Stomach (tissue), 9 donors: Measurements from ENCODE around the gene SEPTIN10. TPM values are rescaled to one million over a fixed set of nuclear protein-coding genes. Genes with fewer than 3 reads are reported as not detected.
"Not testable (repeated sequence)": the region's sequence is repeated elsewhere in the genome, so short reads cannot be mapped to it uniquely, and the experiment has no call there.

Experiments
- DNase-seq, 2 donors: peaks; one replicate each; pipeline versions ENCODE4 v3.0.0 to v3.0.0-alpha.2; 2013 to 2019
- H3K27ac ChIP-seq, 5 donors: fragments of 200-600 bp in 4 of 5; sonication (generic) in 4 of 5; one replicate each; pipeline ENCODE4 v1.5.1; 2013 to 2019; ENCODE audit warnings: mild to moderate bottlenecking in 1 of 5, moderate library complexity in 1 of 5
- H3K27me3 ChIP-seq, 3 donors: fragments of 200-600 bp; sonication (generic); one replicate each; pipeline ENCODE4 v1.5.1; 2017 to 2019; ENCODE audit warnings: mixed run types in 1 of 3
- H3K36me3 ChIP-seq, 4 donors: fragments of 200-600 bp; sonication (generic); 1 replicate in 3 of 4; 2 replicates in 1 of 4; pipeline ENCODE4 v1.5.1; 2016 to 2019
- H3K4me1 ChIP-seq, 4 donors: fragments of 200-600 bp; sonication (generic); one replicate each; pipeline ENCODE4 v1.5.1; 2016 to 2019
- H3K4me3 ChIP-seq, 4 donors: fragments of 200-600 bp; sonication (generic) in 3 of 4; one replicate each; pipeline ENCODE4 v1.5.1; 2016 to 2019; ENCODE audit warnings: mild to moderate bottlenecking in 1 of 4
- H3K9me3 ChIP-seq, 4 donors: fragments of 200-600 bp; sonication (generic); one replicate each; pipeline ENCODE4 v1.5.1; 2016 to 2019
- EP300 ChIP-seq: sonication (generic); formaldehyde crosslinking; IDR thresholded peaks from one replicate; pipeline ENCODE4 v1.6.1; 2017; ENCODE audit warnings: antibody characterized with exemption
- POLR2A ChIP-seq, 4 donors: fragments of 450-650 bp; IDR thresholded peaks; one replicate each; pipeline ENCODE4 v1.6.1; 2016; ENCODE audit warnings: antibody characterized with exemption in 4 of 4, control low read depth in 2 of 4, mild to moderate bottlenecking in 1 of 4, moderate library complexity in 1 of 4
- POLR2AphosphoS5 ChIP-seq, 3 donors: sonication (generic); formaldehyde crosslinking; IDR thresholded peaks; one replicate each; pipeline ENCODE4 v1.6.1; 2016; ENCODE audit warnings: antibody characterized with exemption in 3 of 3
- WGBS, 5 donors: extraction: QIAGEN DNeasy Blood & Tissue Kit in 3 of 5; methylation state at CpG; one replicate each; pipeline versions ENCODE4 v1.1.5 to v1.1.7; 2013 to 2018; 5-methylcytosine and 5-hydroxymethylcytosine counted together
- intact Hi-C: fragments of 100-400 bp; cut with DNase I; formaldehyde crosslinking; loops from one replicate; pipeline ENCODE4 v1.15.1; 2023; ENCODE audit warnings: low total_unique reads
- polyA plus RNA-seq, 3 donors: library from polyadenylated mRNA; stranded (reverse); fragments of 200-250 nt; gene quantifications; one replicate each; pipeline ENCODE4 v1.2.3, GENCODE V29; 2013
- total RNA-seq, 5 donors: library from RNA; depleted of rRNA; stranded (reverse); fragments of >200 nt; gene quantifications; one replicate each; pipeline versions ENCODE4 v1.1.0 to v1.2.3, GENCODE V29; 2014 to 2016
- TF ChIP-seq, protein P1 (sequence below), 7 experiments: fragments of 450-650 bp in 4 of 7; fragments of 200-600 bp in 3 of 7; sonication (generic) in 3 of 7; IDR thresholded peaks; one replicate each; pipeline ENCODE4 v1.5.1; 2016 to 2019; ENCODE audit warnings: antibody characterized with exemption in 7 of 7, control low read depth in 2 of 7, mild to moderate bottlenecking in 1 of 7
- donor health status: healthy with polysubstance abuse.
- donor health status: Bipolar disorder and iron deficiency.
- donor health status: healthy.

Gene SEPTIN10
- total and polyA plus RNA-seq, 8 donors: 24.9 to 101 (median 45.9) TPM

DNA sequence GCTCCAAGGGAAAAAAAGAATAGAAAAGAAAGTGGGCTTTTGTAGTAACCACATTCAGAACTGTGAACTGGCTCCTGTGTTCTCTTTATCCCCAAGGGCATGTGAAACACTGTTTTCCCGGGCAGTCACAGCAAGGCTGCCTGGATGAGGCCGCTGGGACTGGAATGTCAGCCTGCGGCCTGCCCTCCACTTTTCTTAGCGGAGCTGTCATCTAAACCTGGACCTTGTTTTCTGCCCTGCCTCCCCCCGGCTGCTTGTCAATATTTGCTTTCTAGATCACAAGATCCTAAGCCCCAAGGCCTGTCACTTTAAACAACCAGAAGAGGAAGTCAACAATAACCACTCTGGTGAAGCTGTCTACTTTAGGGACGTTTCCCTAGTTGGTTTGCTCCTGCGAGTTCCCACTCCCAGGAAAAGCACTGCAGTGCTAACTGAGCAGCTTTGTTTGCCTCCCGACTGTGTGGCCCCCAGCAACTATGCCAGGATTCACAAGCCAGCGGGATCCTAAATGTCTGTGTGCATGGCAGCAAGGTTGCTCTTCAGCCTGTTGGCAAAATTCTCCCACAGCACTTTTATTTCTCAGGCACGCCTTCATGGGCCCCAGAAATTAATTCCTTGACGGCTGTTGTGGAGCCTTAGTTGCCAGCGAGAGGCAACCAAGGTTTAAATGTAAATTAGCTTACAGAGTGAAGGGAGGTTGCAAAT lies 31.0 kb upstream of the SEPTIN10 start:
- no peaks in the 10 kb centered on the region for H3K36me3 ChIP-seq
- DNase-seq: peak; percentile 50 to 76
- TF ChIP-seq POLR2AphosphoS5 (IDR thresholded peaks at IDR 0.05): peak in 1 of 3 donors; percentile 10
- TF ChIP-seq EP300: no peak
- TF ChIP-seq, protein P1, sequence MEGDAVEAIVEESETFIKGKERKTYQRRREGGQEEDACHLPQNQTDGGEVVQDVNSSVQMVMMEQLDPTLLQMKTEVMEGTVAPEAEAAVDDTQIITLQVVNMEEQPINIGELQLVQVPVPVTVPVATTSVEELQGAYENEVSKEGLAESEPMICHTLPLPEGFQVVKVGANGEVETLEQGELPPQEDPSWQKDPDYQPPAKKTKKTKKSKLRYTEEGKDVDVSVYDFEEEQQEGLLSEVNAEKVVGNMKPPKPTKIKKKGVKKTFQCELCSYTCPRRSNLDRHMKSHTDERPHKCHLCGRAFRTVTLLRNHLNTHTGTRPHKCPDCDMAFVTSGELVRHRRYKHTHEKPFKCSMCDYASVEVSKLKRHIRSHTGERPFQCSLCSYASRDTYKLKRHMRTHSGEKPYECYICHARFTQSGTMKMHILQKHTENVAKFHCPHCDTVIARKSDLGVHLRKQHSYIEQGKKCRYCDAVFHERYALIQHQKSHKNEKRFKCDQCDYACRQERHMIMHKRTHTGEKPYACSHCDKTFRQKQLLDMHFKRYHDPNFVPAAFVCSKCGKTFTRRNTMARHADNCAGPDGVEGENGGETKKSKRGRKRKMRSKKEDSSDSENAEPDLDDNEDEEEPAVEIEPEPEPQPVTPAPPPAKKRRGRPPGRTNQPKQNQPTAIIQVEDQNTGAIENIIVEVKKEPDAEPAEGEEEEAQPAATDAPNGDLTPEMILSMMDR (IDR thresholded peaks at IDR 0.05): no peak
- peak overlapping the region; percentile 60 to 75 (median 70) for H3K27ac ChIP-seq
- peaks cover 6 to 19% (median 12%) of the 10 kb centered on the region in 4 donors for H3K4me1 ChIP-seq
- no peaks in the 10 kb centered on the region for H3K9me3 ChIP-seq
- no peaks in the 10 kb centered on the region for H3K27me3 ChIP-seq
- no peak overlapping the region for H3K4me3 ChIP-seq
- intact Hi-C loops: no loop called here
- 32 to 37% (median 36%) methylated on average over 12 of the region's 12 CpGs for whole genome bisulfite sequencing, 5 donors

DNA sequence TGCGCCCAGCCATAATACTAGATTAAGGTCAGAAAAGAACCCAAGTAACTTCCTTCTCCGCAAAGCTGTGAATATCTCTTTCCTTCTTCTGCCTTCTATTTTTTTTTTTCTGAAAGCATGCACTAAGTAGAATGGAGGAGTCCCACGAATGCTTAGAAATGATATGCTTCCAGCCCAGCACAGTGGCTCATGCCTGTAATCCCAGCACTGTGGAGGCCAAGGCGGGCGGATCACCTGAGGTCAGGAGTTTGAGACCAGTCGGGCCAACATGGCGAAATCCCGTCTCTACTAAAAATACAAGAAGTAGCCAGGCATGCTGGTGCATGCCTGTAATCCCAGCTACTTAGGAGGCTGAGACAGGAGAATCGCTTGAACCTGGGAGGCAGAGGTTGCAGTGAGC lies 26.2 kb upstream of the SEPTIN10 start:
- intact Hi-C loops, H3K27me3 ChIP-seq, DNase-seq, H3K36me3 ChIP-seq, H3K9me3 ChIP-seq, H3K27ac ChIP-seq, H3K4me3 ChIP-seq: not testable (repeated sequence)
- peaks cover 6 to 18% (median 10%) of the 10 kb centered on the region in 4 donors for H3K4me1 ChIP-seq
- WGBS, 5 donors: 89 to 97% (median 95%) methylated on average over 9 of the region's 9 CpGs

DNA sequence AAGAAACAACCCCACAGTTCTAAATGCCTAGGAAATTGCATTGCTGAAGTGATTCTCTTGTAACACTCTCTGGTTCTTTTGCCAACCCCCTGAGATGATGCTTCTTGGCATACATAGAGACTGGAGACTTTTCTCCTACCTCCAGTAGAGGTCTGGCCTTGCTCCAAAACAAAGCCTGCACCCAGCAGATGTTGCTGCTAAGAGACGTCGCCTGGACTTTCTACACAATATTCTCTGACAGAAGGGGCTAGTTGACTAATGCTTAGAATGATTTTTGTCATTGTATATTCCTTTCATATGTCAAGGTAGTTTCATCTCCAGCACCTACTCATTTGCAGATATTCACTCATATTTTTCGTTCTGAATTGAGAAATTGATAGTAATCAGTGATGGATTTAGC lies 25.0 kb upstream of the SEPTIN10 start:
- 26 to 64% (median 30%) methylated on average over 3 of the region's 3 CpGs for WGBS, 5 donors
- Histone ChIP-seq H3K27me3 (no peaks in the 10 kb centered on the region), H3K4me3 (no peak overlapping the region), H3K4me1 (peaks cover 0 to 6% (median 2%) of the 10 kb centered on the region in 4 donors), H3K9me3 (no peaks in the 10 kb centered on the region), H3K36me3 (no peaks in the 10 kb centered on the region), H3K27ac (no peak overlapping the region)
- intact Hi-C loops: no loop called here
- no peak for TF ChIP-seq POLR2AphosphoS5 (IDR thresholded peaks at IDR 0.05)
- no peak for TF ChIP-seq EP300
- TF ChIP-seq, protein P1 (IDR thresholded peaks at IDR 0.05): no peak
- TF ChIP-seq POLR2A (IDR thresholded peaks at IDR 0.05): no peak
- peak in 1 of 2 donors; percentile 53 for DNase-seq

DNA sequence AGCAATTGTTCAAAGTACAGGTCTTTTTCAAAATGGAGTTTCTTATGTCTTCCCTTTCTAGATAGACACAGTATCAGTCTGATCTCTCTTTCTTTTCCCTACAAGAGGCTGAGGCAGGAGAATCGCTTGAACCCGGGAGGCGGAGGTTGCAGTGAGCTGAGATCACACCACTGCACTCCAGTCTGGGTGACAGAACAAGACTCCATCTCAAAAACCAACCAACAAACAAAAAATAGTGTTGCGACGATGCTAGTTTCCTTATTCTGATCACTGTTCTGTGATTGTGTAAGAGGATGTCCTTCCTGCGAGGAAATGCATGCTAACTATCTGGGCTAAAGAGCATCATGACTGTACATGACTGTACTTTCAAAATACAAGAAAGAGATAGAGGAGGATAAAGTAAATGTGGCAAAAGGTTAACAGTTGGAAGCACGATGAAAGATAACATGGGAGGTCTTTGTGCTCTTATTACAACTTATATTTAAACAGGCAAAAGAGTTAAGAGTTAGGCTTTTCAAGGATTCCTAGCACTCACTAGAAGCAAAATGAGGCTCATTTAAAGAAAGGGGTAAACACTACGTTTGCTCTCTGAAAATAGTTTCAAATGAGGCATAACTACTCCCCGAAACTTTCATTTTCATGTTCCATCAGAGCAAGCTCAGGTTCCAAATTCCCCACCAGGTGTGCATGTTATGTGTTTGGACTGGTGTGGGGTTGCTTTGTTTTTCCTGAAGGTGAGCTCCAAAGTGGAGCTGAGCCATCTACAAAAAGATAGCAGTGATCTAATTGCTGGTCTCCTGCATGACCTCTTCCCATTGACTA lies 24.2 kb upstream of the SEPTIN10 start:
- 64 to 71% (median 67%) methylated on average over 9 of the region's 9 CpGs for WGBS, 5 donors
- Histone ChIP-seq H3K4me1 (peaks cover 0 to 4% (median 0%) of the 10 kb centered on the region in 4 donors), H3K9me3 (no peaks in the 10 kb centered on the region), H3K27me3 (no peaks in the 10 kb centered on the region), H3K36me3 (no peaks in the 10 kb centered on the region), H3K27ac (peak overlapping the region in 1 of 5 donors; percentile 61), H3K4me3 (no peak overlapping the region)
- intact Hi-C loops: no loop called here
- no peak for TF ChIP-seq POLR2A (IDR thresholded peaks at IDR 0.05)
- TF ChIP-seq POLR2AphosphoS5 (IDR thresholded peaks at IDR 0.05): peak in 1 of 3 donors; percentile 34
- DNase-seq: no peak

DNA sequence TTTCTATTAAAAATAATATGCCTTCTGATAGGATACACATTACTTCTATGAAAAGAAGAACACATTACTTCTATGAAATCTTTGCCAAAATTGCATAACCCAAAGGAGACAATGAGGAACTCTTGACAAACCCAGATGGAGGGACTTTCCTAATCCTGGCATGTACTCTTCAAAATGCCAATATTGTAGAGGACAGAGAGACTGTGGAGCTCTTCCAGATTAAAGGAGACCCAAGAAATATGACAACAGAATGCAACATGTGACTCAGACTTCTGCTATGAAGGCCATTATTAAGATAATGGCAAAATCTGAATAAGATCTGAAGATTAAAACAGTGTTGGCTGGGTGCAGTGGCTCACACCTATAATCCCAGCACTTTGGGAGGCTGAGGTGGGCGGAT lies 22.6 kb upstream of the SEPTIN10 start:
- Histone ChIP-seq H3K27me3 (no peaks in the 10 kb centered on the region), H3K4me1 (peaks cover 0 to 4% (median 0%) of the 10 kb centered on the region in 4 donors), H3K9me3 (no peaks in the 10 kb centered on the region), H3K4me3 (no peak overlapping the region), H3K36me3 (no peaks in the 10 kb centered on the region), H3K27ac (no peak overlapping the region)
- DNase-seq: no peak
- intact Hi-C loops: no loop called here
- WGBS, 5 donors: 87 to 93% (median 91%) methylated on average over 1 of the region's 1 CpG
- TF ChIP-seq POLR2A (IDR thresholded peaks at IDR 0.05): no peak
- TF ChIP-seq, protein P1 (IDR thresholded peaks at IDR 0.05): no peak
